NCI-H1092 (cell line): ENCODE measurements around the gene GAS2.

Source experiments
- DNase-seq: peaks from one replicate; lab custom pipeline; 2025; lab: John Stamatoyannopoulos, UW

The GAS2 gene

GRCh38 chr11:22674470-22675439 is 8.3 kb downstream of the GAS2 start:
- DNase-seq: no peak

GRCh38 chr11:22677153-22677903 is 10.9 kb downstream of the GAS2 start:
- DNase-seq: no peak

GRCh38 chr11:22680628-22681027 is 14.2 kb downstream of the GAS2 start:
- DNase-seq: no peak

GRCh38 chr11:22681281-22681812 is 14.9 kb downstream of the GAS2 start:
- no peak for DNase-seq

- DNase-seq: no peak
Observed at GRCh38 chr11:22684082-22684481, 17.7 kb downstream of the GAS2 start.

- DNase-seq: no peak
Observed at GRCh38 chr11:22685111-22685510, 18.7 kb downstream of the GAS2 start.

GRCh38 chr11:22688914-22689313 is 22.5 kb downstream of the GAS2 start:
- no peak for DNase-seq

- no peak for DNase-seq
Observed at GRCh38 chr11:22690257-22690656, 23.8 kb downstream of the GAS2 start.

GRCh38 chr11:22690871-22691270 is 24.5 kb downstream of the GAS2 start:
- DNase-seq: no peak

- DNase-seq: no peak
Observed at GRCh38 chr11:22699388-22699787, 33.0 kb downstream of the GAS2 start.

GRCh38 chr11:22702031-22702430 is 35.6 kb downstream of the GAS2 start:
- no peak for DNase-seq

- peak; percentile 59 for DNase-seq
Observed at GRCh38 chr11:22703040-22703439, 36.6 kb downstream of the GAS2 start.

- peak; percentile 81 for DNase-seq
Observed at GRCh38 chr11:22703591-22703990, 37.2 kb downstream of the GAS2 start.

GRCh38 chr11:22707119-22707899 is 40.9 kb downstream of the GAS2 start:
- DNase-seq: no peak

GRCh38 chr11:22711071-22711770 is 44.8 kb downstream of the GAS2 start:
- no peak for DNase-seq

GRCh38 chr11:22711880-22712279 is 45.5 kb downstream of the GAS2 start:
- DNase-seq: no peak

GRCh38 chr11:22713336-22713735 is 46.9 kb downstream of the GAS2 start:
- DNase-seq: no peak

GRCh38 chr11:22715971-22716370 is 49.6 kb downstream of the GAS2 start:
- no peak for DNase-seq

GRCh38 chr11:22720457-22720856 is 54.0 kb downstream of the GAS2 start:
- DNase-seq: no peak

GRCh38 chr11:22723274-22723673 is 56.9 kb downstream of the GAS2 start:
- DNase-seq: no peak

GRCh38 chr11:22725079-22725478 is 58.7 kb downstream of the GAS2 start:
- DNase-seq: no peak
